Activated CD8-positive, alpha-beta memory T cell treated with anti-CD3 and anti-CD28 coated beads, Interleukin-2, amount 10 ng/mL, durations not matched to agents 7 days and 5 days (primary cell): ENCODE data around the gene CNKSR3. TPM values are rescaled to one million over a fixed set of nuclear protein-coding genes. Genes with fewer than 3 reads are reported as not detected.

Source experiments
- ATAC-seq: fragments of 150-1000 bp; cut with Tn5 transposase; one replicate; pipeline ENCODE4 v1.10.0; 2021; ENCODE audit warnings: moderate library complexity
- CTCF ChIA-PET: fragments of 350-600 bp; sonication (Branson Sonifier 250); formaldehyde crosslinking; loops from one replicate; lab custom pipeline; 2021; ENCODE audit warnings: antibody characterized with exemption; lab: Charles Lee
- DNase-seq: peaks from one replicate; pipeline ENCODE4 v3.0.0-alpha.2; 2020
- H3K27ac Mint-ChIP-seq: one replicate; pipeline ENCODE4 v1.8.0; 2021; ENCODE audit warnings: mild to moderate bottlenecking, mixed read lengths
- H3K27me3 Mint-ChIP-seq: one replicate; pipeline ENCODE4 v1.8.0; 2021; ENCODE audit warnings: mixed read lengths
- H3K36me3 Mint-ChIP-seq: one replicate; pipeline ENCODE4 v1.8.0; 2021; ENCODE audit warnings: mild to moderate bottlenecking, mixed read lengths
- H3K4me1 Mint-ChIP-seq: one replicate; pipeline ENCODE4 v1.8.0; 2021; ENCODE audit warnings: mixed read lengths
- H3K4me3 Mint-ChIP-seq: one replicate; pipeline ENCODE4 v1.8.0; 2021; ENCODE audit warnings: mild to moderate bottlenecking, moderate library complexity, mixed read lengths
- H3K9me3 Mint-ChIP-seq: one replicate; pipeline ENCODE4 v1.8.0; 2022; ENCODE audit warnings: low read depth, mixed read lengths
- total RNA-seq, 2 experiments: library from RNA; stranded (reverse); gene quantifications; one replicate each; pipeline ENCODE4 v1.2.3, GENCODE V29; 2021

Gene CNKSR3
- total RNA-seq, 2 experiments from 2014 or later = not detected

GRCh38 chr6:154370545-154370944 lies 139.9 kb downstream of the CNKSR3 start:
- no peak for DNase-seq
- no peaks in the 10 kb centered on the region for H3K4me1 Mint-ChIP-seq
- peaks cover 9% of the 10 kb centered on the region for H3K27me3 Mint-ChIP-seq
- ATAC-seq = no peak
- no peaks in the 10 kb centered on the region for H3K9me3 Mint-ChIP-seq
- no peaks in the 10 kb centered on the region for H3K36me3 Mint-ChIP-seq
- CTCF ChIA-PET = interaction anchor here (0.9 to 2.2 kb wide), 4 partner anchors 52 to 218 kb away, joined by 3 to 12 read pairs (median 7); no protein-coding TSS in a partner anchor
- H3K27ac Mint-ChIP-seq = no peak overlapping the region
- H3K4me3 Mint-ChIP-seq = no peak overlapping the region

GRCh38 chr6:154367839-154368695 lies 142.4 kb downstream of the CNKSR3 start:
- CTCF ChIA-PET = no interaction called here
- H3K4me1 Mint-ChIP-seq = no peaks in the 10 kb centered on the region
- H3K36me3 Mint-ChIP-seq = no peaks in the 10 kb centered on the region
- peaks cover 12% of the 10 kb centered on the region for H3K27me3 Mint-ChIP-seq
- H3K27ac Mint-ChIP-seq = no peak overlapping the region
- no peak for DNase-seq
- no peaks in the 10 kb centered on the region for H3K9me3 Mint-ChIP-seq
- H3K4me3 Mint-ChIP-seq = no peak overlapping the region
- ATAC-seq = no peak

GRCh38 chr6:154367336-154367735 lies 143.1 kb downstream of the CNKSR3 start:
- ATAC-seq (no peak), DNase-seq (no peak)
- Mint-ChIP-seq H3K4me1 (no peaks in the 10 kb centered on the region), H3K27me3 (peaks cover 15% of the 10 kb centered on the region), H3K4me3 (no peak overlapping the region), H3K9me3 (no peaks in the 10 kb centered on the region), H3K27ac (no peak overlapping the region), H3K36me3 (no peaks in the 10 kb centered on the region)
- CTCF ChIA-PET = no interaction called here

GRCh38 chr6:154363821-154364220 lies 146.7 kb downstream of the CNKSR3 start:
- Mint-ChIP-seq H3K9me3 (no peaks in the 10 kb centered on the region), H3K36me3 (no peaks in the 10 kb centered on the region), H3K27ac (no peak overlapping the region), H3K27me3 (peaks cover 19% of the 10 kb centered on the region), H3K4me3 (no peak overlapping the region), H3K4me1 (no peaks in the 10 kb centered on the region)
- CTCF ChIA-PET = interaction anchor here (0.9 kb wide), 1 partner anchor 90 kb away, joined by 3 read pairs; no protein-coding TSS in a partner anchor
- DNase-seq (no peak), ATAC-seq (no peak)

- peaks cover 1% of the 10 kb centered on the region for H3K36me3 Mint-ChIP-seq
- H3K4me3 Mint-ChIP-seq = no peak overlapping the region
- peaks cover 29% of the 10 kb centered on the region for H3K27me3 Mint-ChIP-seq
- ATAC-seq = no peak
- no peak overlapping the region for H3K27ac Mint-ChIP-seq
- CTCF ChIA-PET = no interaction called here
- peaks cover 2% of the 10 kb centered on the region for H3K4me1 Mint-ChIP-seq
- no peaks in the 10 kb centered on the region for H3K9me3 Mint-ChIP-seq
- no peak for DNase-seq
Measured at GRCh38 chr6:154361476-154361875, 149.0 kb downstream of the CNKSR3 start.

- no peak for DNase-seq
Measured at GRCh38 chr6:154360476-154360875, 150.0 kb downstream of the CNKSR3 start.

GRCh38 chr6:154359679-154360078 lies 150.8 kb downstream of the CNKSR3 start:
- CTCF ChIA-PET = no interaction called here
- DNase-seq (no peak), ATAC-seq (no peak)
- Mint-ChIP-seq H3K4me1 (peaks cover 8% of the 10 kb centered on the region), H3K9me3 (no peaks in the 10 kb centered on the region), H3K27ac (no peak overlapping the region), H3K27me3 (peaks cover 39% of the 10 kb centered on the region), H3K4me3 (no peak overlapping the region), H3K36me3 (peaks cover 1% of the 10 kb centered on the region)

More at GRCh38 chr6:154360476-154360875, 150.0 kb downstream of the CNKSR3 start:
- H3K4me1 Mint-ChIP-seq = peaks cover 2% of the 10 kb centered on the region
- H3K9me3 Mint-ChIP-seq = no peaks in the 10 kb centered on the region
- H3K36me3 Mint-ChIP-seq = peaks cover 1% of the 10 kb centered on the region
- no peak for ATAC-seq
- peaks cover 35% of the 10 kb centered on the region for H3K27me3 Mint-ChIP-seq
- H3K4me3 Mint-ChIP-seq = no peak overlapping the region
- CTCF ChIA-PET = no interaction called here
- no peak overlapping the region for H3K27ac Mint-ChIP-seq

GRCh38 chr6:154359161-154359574 lies 151.3 kb downstream of the CNKSR3 start:
- CTCF ChIA-PET = no interaction called here
- Mint-ChIP-seq H3K9me3 (peaks cover 3% of the 10 kb centered on the region), H3K4me3 (no peak overlapping the region), H3K27me3 (peaks cover 44% of the 10 kb centered on the region), H3K36me3 (peaks cover 2% of the 10 kb centered on the region), H3K27ac (no peak overlapping the region), H3K4me1 (peaks cover 13% of the 10 kb centered on the region)
- ATAC-seq = no peak
- no peak for DNase-seq

- Mint-ChIP-seq H3K27ac (no peak overlapping the region), H3K9me3 (peaks cover 4% of the 10 kb centered on the region), H3K4me1 (peaks cover 19% of the 10 kb centered on the region), H3K36me3 (peaks cover 3% of the 10 kb centered on the region), H3K27me3 (peaks cover 46% of the 10 kb centered on the region), H3K4me3 (no peak overlapping the region)
- DNase-seq (no peak), ATAC-seq (no peak)
- CTCF ChIA-PET = no interaction called here
Measured at GRCh38 chr6:154358019-154358545, 152.4 kb downstream of the CNKSR3 start.

GRCh38 chr6:154356690-154357089 lies 153.8 kb downstream of the CNKSR3 start, which contains the start of gene IPCEF1:
Gene IPCEF1, minus strand, starts transcription at chr6:154356803. Its CDS starts 90,856 bp downstream, at chr6:154265947.
- Mint-ChIP-seq H3K4me3 (no peak within 1 kb of the TSS), H3K4me1 (peaks cover 28% of the 10 kb centered on the region), H3K9me3 (peaks cover 4% of the 10 kb centered on the region), H3K27me3 (peaks cover 46% of the 10 kb centered on the region), H3K36me3 (peaks cover 3% of the 10 kb centered on the region), H3K27ac (no peak within 1 kb of the TSS)
- no peak for ATAC-seq
- CTCF ChIA-PET = interaction anchor here (1.3 kb wide), 1 partner anchor 202 kb away, joined by 3 read pairs; no protein-coding TSS in a partner anchor
- DNase-seq = no peak

- no peak for ATAC-seq
- CTCF ChIA-PET = interaction anchor here (1.3 kb wide), 1 partner anchor 202 kb away, joined by 3 read pairs; no protein-coding TSS in a partner anchor
Measured at GRCh38 chr6:154356113-154356512, 154.4 kb downstream of the CNKSR3 start.

GRCh38 chr6:154354265-154354777 lies 156.2 kb downstream of the CNKSR3 start:
- Mint-ChIP-seq H3K27ac (peak overlapping the region; percentile 0), H3K36me3 (peaks cover 3% of the 10 kb centered on the region), H3K27me3 (peaks cover 59% of the 10 kb centered on the region), H3K4me3 (peak overlapping the region; percentile 5), H3K9me3 (peaks cover 4% of the 10 kb centered on the region), H3K4me1 (peaks cover 29% of the 10 kb centered on the region)
- DNase-seq = no peak
- CTCF ChIA-PET = interaction anchor here (0.6 to 1.2 kb wide), 2 partner anchors 55 to 200 kb away, joined by 3 read pairs; no protein-coding TSS in a partner anchor
- no peak for ATAC-seq

More at GRCh38 chr6:154356113-154356512, 154.4 kb downstream of the CNKSR3 start:
- DNase-seq = no peak
- Mint-ChIP-seq H3K27me3 (peaks cover 50% of the 10 kb centered on the region), H3K9me3 (peaks cover 4% of the 10 kb centered on the region), H3K36me3 (peaks cover 3% of the 10 kb centered on the region), H3K4me3 (no peak overlapping the region), H3K4me1 (peaks cover 29% of the 10 kb centered on the region), H3K27ac (no peak overlapping the region)

- Mint-ChIP-seq H3K4me1 (peaks cover 29% of the 10 kb centered on the region), H3K4me3 (no peak overlapping the region), H3K9me3 (peaks cover 4% of the 10 kb centered on the region), H3K27me3 (peaks cover 57% of the 10 kb centered on the region), H3K36me3 (peaks cover 3% of the 10 kb centered on the region), H3K27ac (no peak overlapping the region)
- CTCF ChIA-PET = no interaction called here
- ATAC-seq = no peak
- DNase-seq = no peak
Measured at GRCh38 chr6:154353626-154354025, 156.9 kb downstream of the CNKSR3 start.
